Activated CD8-positive, alpha-beta T cell treated with anti-CD3 and anti-CD28 coated beads for 36 hours (primary cell): ENCODE data around the gene HPGDS. TPM values are rescaled to one million over a fixed set of nuclear protein-coding genes. Genes with fewer than 3 reads are reported as not detected.

ENCODE experiments used
- ATAC-seq: fragments of 200-7000 bp; cut with Tn5 transposase; one replicate; pipeline ENCODE4 v1.10.0; 2021; ENCODE audit warnings: mild to moderate bottlenecking, moderate library complexity
- CTCF ChIA-PET: fragments of 350-600 bp; sonication (Branson Sonifier 250); formaldehyde crosslinking; loops from one replicate; lab custom pipeline; 2021; ENCODE audit warnings: antibody characterized with exemption; lab: Charles Lee
- POLR2A ChIA-PET: fragments of 350-600 bp; sonication (Branson Sonifier 250); formaldehyde crosslinking; loops from one replicate; lab custom pipeline; 2021; ENCODE audit warnings: antibody characterized with exemption; lab: Charles Lee
- DNase-seq: peaks from one replicate; pipeline ENCODE4 v3.0.0-alpha.2; 2020
- H3K27ac Mint-ChIP-seq: one replicate; pipeline ENCODE4 v1.8.0; 2021; ENCODE audit warnings: mild to moderate bottlenecking, mixed read lengths
- H3K27me3 Mint-ChIP-seq: one replicate; pipeline ENCODE4 v1.8.0; 2021; ENCODE audit warnings: mixed read lengths
- H3K36me3 Mint-ChIP-seq: one replicate; pipeline ENCODE4 v1.8.0; 2021; ENCODE audit warnings: low read depth, mixed read lengths
- H3K4me1 Mint-ChIP-seq: one replicate; pipeline ENCODE4 v1.8.0; 2021; ENCODE audit warnings: low read depth, mixed read lengths
- H3K4me3 Mint-ChIP-seq: one replicate; pipeline ENCODE4 v1.8.0; 2021; ENCODE audit warnings: mild to moderate bottlenecking, moderate library complexity, mixed read lengths
- H3K9me3 Mint-ChIP-seq: one replicate; pipeline ENCODE4 v1.8.0; 2021; ENCODE audit warnings: mixed read lengths
- CTCF ChIP-seq: fragments of 200-600 bp; IDR thresholded peaks from one replicate; pipeline ENCODE4 v1.8.0; 2022; ENCODE audit warnings: antibody characterized with exemption, mild to moderate bottlenecking
- intact Hi-C: fragments of 100-400 bp; cut with micrococcal nuclease; formaldehyde crosslinking; loops from one replicate; pipeline ENCODE4 v1.10.0; 2022
- total RNA-seq, 2 experiments: library from RNA; stranded (reverse); gene quantifications; one replicate each; pipeline ENCODE4 v1.2.3, GENCODE V29; 2021

HPGDS gene
- total RNA-seq, 2 experiments from 2014 or later = not detected

GRCh38 chr4:94358101-94358500 is 15.5 kb upstream of the HPGDS start:
- CTCF ChIA-PET = interaction anchor here (1.5 kb wide), 1 partner anchor 9 kb away, joined by 4 read pairs; no protein-coding TSS in a partner anchor
- Mint-ChIP-seq H3K27me3 (peaks cover 2% of the 10 kb centered on the region), H3K4me1 (no peaks in the 10 kb centered on the region), H3K27ac (no peak overlapping the region), H3K4me3 (no peak overlapping the region), H3K9me3 (no peaks in the 10 kb centered on the region), H3K36me3 (no peaks in the 10 kb centered on the region)
- DNase-seq (no peak), ATAC-seq (no peak)
- TF ChIP-seq CTCF = no peak
- POLR2A ChIA-PET = no interaction called here
- intact Hi-C loops = no loop called here

GRCh38 chr4:94357624-94358023 is 15.0 kb upstream of the HPGDS start:
- Mint-ChIP-seq H3K36me3 (no peaks in the 10 kb centered on the region), H3K4me1 (no peaks in the 10 kb centered on the region), H3K4me3 (no peak overlapping the region), H3K27ac (no peak overlapping the region), H3K27me3 (peaks cover 3% of the 10 kb centered on the region), H3K9me3 (no peaks in the 10 kb centered on the region)
- no peak for ATAC-seq
- ChIA-PET POLR2A (no interaction called here), CTCF (interaction anchor here (1.5 kb wide), 1 partner anchor 8 kb away, joined by 4 read pairs; no protein-coding TSS in a partner anchor)
- no peak for TF ChIP-seq CTCF
- DNase-seq = no peak
- intact Hi-C loops = no loop called here

- Mint-ChIP-seq H3K36me3 (no peaks in the 10 kb centered on the region), H3K27ac (no peak overlapping the region), H3K4me1 (peaks cover 11% of the 10 kb centered on the region), H3K27me3 (peaks cover 13% of the 10 kb centered on the region), H3K4me3 (no peak overlapping the region), H3K9me3 (no peaks in the 10 kb centered on the region)
- DNase-seq = no peak
- ChIA-PET POLR2A (no interaction called here), CTCF (interaction anchor here (1.3 kb wide), 1 partner anchor 12 kb away, joined by 3 read pairs; no protein-coding TSS in a partner anchor)
- intact Hi-C loops = no loop called here
- TF ChIP-seq CTCF = no peak
- no peak for ATAC-seq
Measured at GRCh38 chr4:94356444-94356843, 13.8 kb upstream of the HPGDS start.

- CTCF ChIA-PET = no interaction called here
- Mint-ChIP-seq H3K27me3 (peaks cover 20% of the 10 kb centered on the region), H3K4me3 (no peak overlapping the region), H3K27ac (no peak overlapping the region), H3K36me3 (no peaks in the 10 kb centered on the region), H3K9me3 (no peaks in the 10 kb centered on the region), H3K4me1 (peaks cover 26% of the 10 kb centered on the region)
- POLR2A ChIA-PET = no interaction called here
- intact Hi-C loops = no loop called here
- ATAC-seq = no peak
- DNase-seq = no peak
- TF ChIP-seq CTCF = no peak
Measured at GRCh38 chr4:94354474-94354896, 11.8 kb upstream of the HPGDS start.

- H3K27me3 Mint-ChIP-seq = peaks cover 20% of the 10 kb centered on the region
- no peaks in the 10 kb centered on the region for H3K36me3 Mint-ChIP-seq
- intact Hi-C loops = no loop called here
- H3K4me1 Mint-ChIP-seq = peaks cover 38% of the 10 kb centered on the region
- no peak overlapping the region for H3K27ac Mint-ChIP-seq
- ChIA-PET CTCF (interaction anchor here (0.6 to 1.2 kb wide), 2 partner anchors 38 to 51 kb away, joined by 3 read pairs; no protein-coding TSS in a partner anchor), POLR2A (no interaction called here)
- no peaks in the 10 kb centered on the region for H3K9me3 Mint-ChIP-seq
- DNase-seq (no peak), ATAC-seq (no peak)
- no peak for TF ChIP-seq CTCF
- H3K4me3 Mint-ChIP-seq = no peak overlapping the region
Measured at GRCh38 chr4:94352996-94353395, 10.4 kb upstream of the HPGDS start.
